HG03066 (cell line): ENCODE data around the gene SLC45A3.

Experiments used
- ATAC-seq: cut with Tn5 transposase; IDR thresholded peaks from one replicate; pipeline ENCODE4 v1.9.1; 2021; ENCODE audit warnings: low read depth; ENCODE audit not compliant: unreplicated experiment

Gene SLC45A3

GRCh38 chr1:205670150-205670446, 10.2 kb downstream of the SLC45A3 start:
- ATAC-seq = no peak

GRCh38 chr1:205669341-205670149, 10.8 kb downstream of the SLC45A3 start:
- ATAC-seq = peak; percentile 31

GRCh38 chr1:205668951-205669340, 11.4 kb downstream of the SLC45A3 start:
- ATAC-seq = peak; percentile 16

GRCh38 chr1:205667909-205668643, 12.2 kb downstream of the SLC45A3 start:
- no peak for ATAC-seq

GRCh38 chr1:205666372-205667166, 13.7 kb downstream of the SLC45A3 start:
- no peak for ATAC-seq

GRCh38 chr1:205665201-205666045, 14.9 kb downstream of the SLC45A3 start:
- ATAC-seq = no peak

- ATAC-seq = no peak
Measured at GRCh38 chr1:205664399-205665017, 15.8 kb downstream of the SLC45A3 start.

GRCh38 chr1:205663286-205663936, 16.9 kb downstream of the SLC45A3 start:
- no peak for ATAC-seq

- ATAC-seq = no peak
Measured at GRCh38 chr1:205662791-205663190, 17.5 kb downstream of the SLC45A3 start.

GRCh38 chr1:205662135-205662738, 18.1 kb downstream of the SLC45A3 start:
- no peak for ATAC-seq

GRCh38 chr1:205661429-205662134, 18.7 kb downstream of the SLC45A3 start:
- ATAC-seq = no peak

- ATAC-seq = no peak
Measured at GRCh38 chr1:205660361-205660760, 19.9 kb downstream of the SLC45A3 start.

- no peak for ATAC-seq
Measured at GRCh38 chr1:205658943-205659581, 21.2 kb downstream of the SLC45A3 start.

- ATAC-seq = no peak
Measured at GRCh38 chr1:205656236-205656635, 24.1 kb downstream of the SLC45A3 start.

GRCh38 chr1:205652984-205653383, 27.3 kb downstream of the SLC45A3 start:
- ATAC-seq = no peak

- no peak for ATAC-seq
Measured at GRCh38 chr1:205650241-205650640, 30.1 kb downstream of the SLC45A3 start.

GRCh38 chr1:205645519-205645918, 34.8 kb downstream of the SLC45A3 start:
- ATAC-seq = no peak
